K562 (cell line): ENCODE measurements around the gene OSBPL7. TPM values are rescaled to one million over a fixed set of nuclear protein-coding genes. Genes with fewer than 3 reads are reported as not detected.

Experiments used
- CCNT2 ChIP-seq: IDR thresholded peaks from 2 replicates; pipeline ENCODE4 v1.6.1; 2011; ENCODE audit warnings: borderline replicate concordance, low read depth, mild to moderate bottlenecking, moderate library complexity, mixed read lengths, low read length; ENCODE audit not compliant: insufficient read length; ENCODE audit errors: extremely low read depth
- CTBP1 ChIP-seq: fragments of 450-650 bp; IDR thresholded peaks from 2 replicates; pipeline ENCODE4 v1.6.1; 2016; ENCODE audit warnings: borderline replicate concordance
- JUN ChIP-seq, 2 experiments: sonication (generic) in 1 of 2; formaldehyde crosslinking in 1 of 2; IDR thresholded peaks; 2 replicates each; pipeline versions ENCODE4 v1.6.1 to v1.8.0; 2012 to 2022; ENCODE audit warnings: borderline replicate concordance in 2 of 2, mild to moderate bottlenecking in 2 of 2, improper control_type of control experiment in 1 of 2, low read depth in 1 of 2, low read length in 1 of 2, missing genetic modification reagents in 1 of 2
- KDM5B ChIP-seq: fragments of 200-600 bp; sonication (generic); IDR thresholded peaks from 2 replicates; pipeline ENCODE4 v1.6.1; 2012; ENCODE audit warnings: low read depth, mild to moderate bottlenecking, moderate library complexity, low read length, control low read depth, inconsistent platforms; ENCODE audit not compliant: insufficient replicate concordance
- LCOR ChIP-seq: sonication (generic); formaldehyde crosslinking; IDR thresholded peaks from 2 replicates; pipeline ENCODE4 v1.8.0; 2022; ENCODE audit warnings: mild to moderate bottlenecking, missing genetic modification reagents
- MAZ ChIP-seq, 2 experiments: fragments of 450-650 bp in 1 of 2; sonication (generic) in 1 of 2; formaldehyde crosslinking; IDR thresholded peaks in 1 of 2; conservative IDR thresholded peaks in 1 of 2; 2 replicates each; pipeline versions ENCODE4 v1.4.0 to v1.5.0; 2020; ENCODE audit warnings: mild to moderate bottlenecking in 1 of 2, missing genetic modification reagents in 1 of 2
- MTA3 ChIP-seq: fragments of 450-650 bp; formaldehyde crosslinking; IDR thresholded peaks from 2 replicates; pipeline ENCODE4 v1.6.1; 2017; ENCODE audit warnings: mild to moderate bottlenecking, borderline replicate concordance
- RFX7 ChIP-seq: fragments of 250-450 bp; sonication (Bioruptor Pico); IDR thresholded peaks from 2 replicates; pipeline ENCODE4 v1.5.1; 2021; ENCODE audit warnings: mild to moderate bottlenecking
- SAP30 ChIP-seq: fragments of 200-600 bp; sonication (generic); IDR thresholded peaks from 2 replicates; pipeline ENCODE4 v1.6.1; 2012; ENCODE audit warnings: borderline replicate concordance, low read depth, mild to moderate bottlenecking, moderate library complexity, low read length, control low read depth, inconsistent platforms; ENCODE audit not compliant: insufficient read depth, poor library complexity, severe bottlenecking
- SMARCA4 ChIP-seq: fragments of 450-650 bp; IDR thresholded peaks from 2 replicates; pipeline ENCODE4 v1.6.1; 2016
- SRSF1 ChIP-seq: fragments of 200-400 bp; formaldehyde crosslinking; IDR thresholded peaks from 2 replicates; pipeline ENCODE4 v1.6.1; 2017; ENCODE audit warnings: mild to moderate bottlenecking, low read depth, low read length, moderate library complexity
- ZNF12 ChIP-seq: sonication (generic); formaldehyde crosslinking; IDR thresholded peaks from 2 replicates; pipeline ENCODE4 v1.4.0; 2020; ENCODE audit warnings: mild to moderate bottlenecking, missing genetic modification reagents
- polyA plus RNA-seq, 8 experiments: library from polyadenylated mRNA; depleted of rRNA in 4 of 8; stranded (reverse) in 5 of 8; unstranded in 3 of 8; fragments of >200 nt; fragmentation: Nextera tagmentation in 2 of 8; fragmentation: Illumina TruSeq in 1 of 8; extraction: Ambion mirVana in 2 of 8; extraction: Trizol in 1 of 8; gene quantifications; 2 replicates each; pipeline versions ENCODE4 v1.2.1 to v1.2.3, GENCODE V29; 2011 to 2014; ENCODE audit warnings: inconsistent platforms in 1 of 8, missing spikeins in 1 of 8
- total RNA-seq, 7 experiments: library from RNA; depleted of rRNA in 6 of 7; stranded (reverse); fragments of >200 nt in 6 of 7; fragmentation: Illumina TruSeq in 2 of 7; extraction: Trizol in 2 of 7; gene quantifications; 2 replicates each; pipeline versions ENCODE4 v1.2.1 to v1.2.3, GENCODE V29; 2011 to 2021; ENCODE audit warnings: low replicate concordance in 1 of 7
- TF ChIP-seq, protein P1 (sequence below), 2 experiments: fragments of 450-650 bp; IDR thresholded peaks; 2 replicates each; pipeline ENCODE4 v1.6.1; 2018; ENCODE audit warnings: mild to moderate bottlenecking in 2 of 2, low read depth in 1 of 2; ENCODE audit not compliant: partially characterized antibody in 2 of 2
- TF ChIP-seq, protein P2 (sequence below): sonication (generic); formaldehyde crosslinking; IDR thresholded peaks from 2 replicates; pipeline ENCODE4 v1.8.1; 2023; ENCODE audit warnings: mild to moderate bottlenecking, missing genetic modification reagents
- TF ChIP-seq, protein P3 (sequence below), 2 experiments: fragments of 250-450 bp in 1 of 2; fragments of 450-650 bp in 1 of 2; sonication (Bioruptor Pico) in 1 of 2; IDR thresholded peaks; 2 replicates each; pipeline versions ENCODE4 v1.6.1 to v1.8.0; 2016 to 2021; ENCODE audit warnings: mild to moderate bottlenecking in 2 of 2, moderate library complexity in 2 of 2, missing compliant biosample characterization in 1 of 2, missing genetic modification characterization in 1 of 2

OSBPL7 gene
- total and polyA plus RNA-seq, 9 of the 15 experiments (the other 6 are each of a cell fraction or from before 2014, with no cell fraction given): 0.32 to 11.9 (median 5.8) TPM

DNA sequence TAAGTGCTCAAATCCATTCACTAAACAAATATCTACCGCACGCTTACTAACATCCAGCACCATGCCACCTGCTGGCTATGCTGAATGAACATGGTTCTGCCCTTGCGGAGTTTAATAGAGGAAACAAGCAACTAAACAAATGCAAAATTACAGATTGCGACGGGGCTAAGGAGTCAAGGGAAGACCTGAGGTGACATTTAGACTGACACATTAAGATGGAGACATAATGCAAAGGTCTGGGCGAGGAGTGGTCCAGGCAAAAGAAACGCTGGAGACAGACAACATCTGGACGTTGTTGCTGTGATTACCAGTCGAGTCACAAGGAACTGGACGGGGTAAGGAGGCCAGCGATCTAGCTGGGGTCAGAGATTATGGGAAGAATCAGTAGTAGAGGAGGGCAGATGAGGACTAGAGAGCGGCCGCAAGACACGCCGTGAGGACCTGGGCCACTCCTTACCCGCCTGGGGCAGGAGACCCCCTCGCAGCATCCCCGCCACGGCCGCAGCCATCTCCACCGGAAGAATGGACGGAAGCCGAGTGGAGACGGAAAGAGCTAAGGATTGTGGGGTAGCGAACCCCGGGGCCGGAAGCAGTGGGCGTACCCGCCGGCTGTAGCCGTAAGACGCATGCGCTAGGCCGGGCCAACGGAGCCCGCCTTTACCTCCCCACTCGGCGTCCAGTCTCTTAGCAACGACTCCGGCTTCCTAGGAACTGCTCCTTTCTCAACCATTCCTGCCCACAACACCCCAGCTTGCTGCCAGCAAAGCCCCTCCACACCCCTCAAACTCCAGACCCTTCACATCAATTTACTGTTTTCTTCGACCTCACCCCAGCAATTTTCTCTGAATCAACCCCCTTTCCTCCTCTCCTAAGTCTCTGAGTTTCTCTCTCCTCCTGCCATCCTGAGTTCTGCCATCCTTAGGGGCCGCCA, 9.7 kb upstream of the OSBPL7 start, which contains the start of the genes LRRC46 and MRPL10 (continued):
- TF ChIP-seq CTBP1: peak; percentile 68
- peak; percentile 59 to 62; a peak in 2 of 4 replicates for TF ChIP-seq MAZ (CRISPR knock-in tag; conservative IDR thresholded peaks at IDR 0.05 in 1 of 2, IDR thresholded peaks at IDR 0.05 in 1 of 2)
- peak; percentile 81 for TF ChIP-seq SAP30
- TF ChIP-seq KDM5B: peak; percentile 93
- TF ChIP-seq LCOR: no peak
- TF ChIP-seq RFX7 (CRISPR knock-in tag): no peak
- TF ChIP-seq MTA3: peak; percentile 96
- no peak for TF ChIP-seq SRSF1
- peak; percentile 27; the same call in 1 of the 2 replicates for TF ChIP-seq SMARCA4
- TF ChIP-seq, protein P1, sequence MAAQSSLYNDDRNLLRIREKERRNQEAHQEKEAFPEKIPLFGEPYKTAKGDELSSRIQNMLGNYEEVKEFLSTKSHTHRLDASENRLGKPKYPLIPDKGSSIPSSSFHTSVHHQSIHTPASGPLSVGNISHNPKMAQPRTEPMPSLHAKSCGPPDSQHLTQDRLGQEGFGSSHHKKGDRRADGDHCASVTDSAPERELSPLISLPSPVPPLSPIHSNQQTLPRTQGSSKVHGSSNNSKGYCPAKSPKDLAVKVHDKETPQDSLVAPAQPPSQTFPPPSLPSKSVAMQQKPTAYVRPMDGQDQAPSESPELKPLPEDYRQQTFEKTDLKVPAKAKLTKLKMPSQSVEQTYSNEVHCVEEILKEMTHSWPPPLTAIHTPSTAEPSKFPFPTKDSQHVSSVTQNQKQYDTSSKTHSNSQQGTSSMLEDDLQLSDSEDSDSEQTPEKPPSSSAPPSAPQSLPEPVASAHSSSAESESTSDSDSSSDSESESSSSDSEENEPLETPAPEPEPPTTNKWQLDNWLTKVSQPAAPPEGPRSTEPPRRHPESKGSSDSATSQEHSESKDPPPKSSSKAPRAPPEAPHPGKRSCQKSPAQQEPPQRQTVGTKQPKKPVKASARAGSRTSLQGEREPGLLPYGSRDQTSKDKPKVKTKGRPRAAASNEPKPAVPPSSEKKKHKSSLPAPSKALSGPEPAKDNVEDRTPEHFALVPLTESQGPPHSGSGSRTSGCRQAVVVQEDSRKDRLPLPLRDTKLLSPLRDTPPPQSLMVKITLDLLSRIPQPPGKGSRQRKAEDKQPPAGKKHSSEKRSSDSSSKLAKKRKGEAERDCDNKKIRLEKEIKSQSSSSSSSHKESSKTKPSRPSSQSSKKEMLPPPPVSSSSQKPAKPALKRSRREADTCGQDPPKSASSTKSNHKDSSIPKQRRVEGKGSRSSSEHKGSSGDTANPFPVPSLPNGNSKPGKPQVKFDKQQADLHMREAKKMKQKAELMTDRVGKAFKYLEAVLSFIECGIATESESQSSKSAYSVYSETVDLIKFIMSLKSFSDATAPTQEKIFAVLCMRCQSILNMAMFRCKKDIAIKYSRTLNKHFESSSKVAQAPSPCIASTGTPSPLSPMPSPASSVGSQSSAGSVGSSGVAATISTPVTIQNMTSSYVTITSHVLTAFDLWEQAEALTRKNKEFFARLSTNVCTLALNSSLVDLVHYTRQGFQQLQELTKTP (IDR thresholded peaks at IDR 0.05; ENCODE audit: low read depth in 1 of 2, partially characterized antibody in 2 of 2): peak; percentile 49 to 84
- TF ChIP-seq, protein P2, sequence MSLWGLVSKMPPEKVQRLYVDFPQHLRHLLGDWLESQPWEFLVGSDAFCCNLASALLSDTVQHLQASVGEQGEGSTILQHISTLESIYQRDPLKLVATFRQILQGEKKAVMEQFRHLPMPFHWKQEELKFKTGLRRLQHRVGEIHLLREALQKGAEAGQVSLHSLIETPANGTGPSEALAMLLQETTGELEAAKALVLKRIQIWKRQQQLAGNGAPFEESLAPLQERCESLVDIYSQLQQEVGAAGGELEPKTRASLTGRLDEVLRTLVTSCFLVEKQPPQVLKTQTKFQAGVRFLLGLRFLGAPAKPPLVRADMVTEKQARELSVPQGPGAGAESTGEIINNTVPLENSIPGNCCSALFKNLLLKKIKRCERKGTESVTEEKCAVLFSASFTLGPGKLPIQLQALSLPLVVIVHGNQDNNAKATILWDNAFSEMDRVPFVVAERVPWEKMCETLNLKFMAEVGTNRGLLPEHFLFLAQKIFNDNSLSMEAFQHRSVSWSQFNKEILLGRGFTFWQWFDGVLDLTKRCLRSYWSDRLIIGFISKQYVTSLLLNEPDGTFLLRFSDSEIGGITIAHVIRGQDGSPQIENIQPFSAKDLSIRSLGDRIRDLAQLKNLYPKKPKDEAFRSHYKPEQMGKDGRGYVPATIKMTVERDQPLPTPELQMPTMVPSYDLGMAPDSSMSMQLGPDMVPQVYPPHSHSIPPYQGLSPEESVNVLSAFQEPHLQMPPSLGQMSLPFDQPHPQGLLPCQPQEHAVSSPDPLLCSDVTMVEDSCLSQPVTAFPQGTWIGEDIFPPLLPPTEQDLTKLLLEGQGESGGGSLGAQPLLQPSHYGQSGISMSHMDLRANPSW (CRISPR knock-in tag): peak; percentile 83; the same call in 1 of the 2 replicates
- TF ChIP-seq ZNF12 (CRISPR knock-in tag): no peak
- TF ChIP-seq, protein P3, sequence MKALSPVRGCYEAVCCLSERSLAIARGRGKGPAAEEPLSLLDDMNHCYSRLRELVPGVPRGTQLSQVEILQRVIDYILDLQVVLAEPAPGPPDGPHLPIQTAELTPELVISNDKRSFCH (CRISPR knock-in tag; IDR thresholded peaks at IDR 0.05): no peak
- TF ChIP-seq, protein P3 (tag; IDR thresholded peaks at IDR 0.05): no peak
- TF ChIP-seq CCNT2: peak; percentile 73
- TF ChIP-seq JUN (IDR thresholded peaks at IDR 0.05; ENCODE audit: borderline replicate concordance, low read depth, low read length): peak; percentile 43; the same call in 1 of the 2 replicates
- TF ChIP-seq JUN (CRISPR knock-in tag; IDR thresholded peaks at IDR 0.05; ENCODE audit: borderline replicate concordance): no peak
